ENCODE measurements around the gene CLSTN1. TPM values are rescaled to one million over a fixed set of nuclear protein-coding genes. Genes with fewer than 3 reads are reported as not detected.
A peak's percentile ranks its signal among the peaks of the same experiment; 100 is the strongest.

Gene CLSTN1
- total RNA-seq, 1 donor from 2014 or later, result 72.3 TPM

DNA sequence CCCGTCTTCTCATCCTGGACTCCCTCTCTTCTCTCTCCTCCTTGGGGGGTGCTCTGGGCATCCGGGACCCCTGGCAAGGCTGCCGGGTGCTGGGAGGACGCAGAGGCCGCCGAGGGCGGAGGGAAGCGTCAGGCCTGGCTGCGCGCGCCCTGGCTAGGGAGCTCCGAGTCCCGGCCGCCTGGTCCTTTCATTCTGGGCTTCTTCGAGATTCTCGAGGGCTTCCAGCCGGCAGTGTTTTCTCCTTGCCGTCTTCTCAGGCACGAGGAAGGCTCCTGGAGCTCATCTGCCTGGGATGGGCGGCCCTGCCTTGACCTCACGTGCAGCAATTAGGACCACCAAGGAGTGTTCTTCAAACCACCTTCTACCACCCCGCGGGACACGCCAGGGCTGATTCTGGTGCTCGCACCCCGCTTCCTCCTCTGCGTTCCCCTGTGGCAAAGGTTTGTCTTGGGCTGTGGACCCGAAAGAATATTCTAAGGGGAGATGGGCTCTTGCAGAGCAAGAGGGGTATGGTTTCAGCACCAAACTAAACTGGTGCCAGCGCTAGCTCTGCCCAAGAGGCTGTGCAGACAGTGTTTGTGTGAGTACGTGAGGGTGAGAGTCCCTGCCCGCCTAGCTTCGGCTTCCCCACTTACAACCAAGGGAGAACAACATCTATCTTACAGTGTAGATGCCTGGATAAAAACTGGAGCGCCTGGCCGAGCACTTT is 135.7 kb downstream of the CLSTN1 start:
- peak overlapping the region; percentile 31 for H3K27ac ChIP-seq
- no peak for DNase-seq
- ATAC-seq, result peak; percentile 35 to 40
- TF ChIP-seq, protein P1, sequence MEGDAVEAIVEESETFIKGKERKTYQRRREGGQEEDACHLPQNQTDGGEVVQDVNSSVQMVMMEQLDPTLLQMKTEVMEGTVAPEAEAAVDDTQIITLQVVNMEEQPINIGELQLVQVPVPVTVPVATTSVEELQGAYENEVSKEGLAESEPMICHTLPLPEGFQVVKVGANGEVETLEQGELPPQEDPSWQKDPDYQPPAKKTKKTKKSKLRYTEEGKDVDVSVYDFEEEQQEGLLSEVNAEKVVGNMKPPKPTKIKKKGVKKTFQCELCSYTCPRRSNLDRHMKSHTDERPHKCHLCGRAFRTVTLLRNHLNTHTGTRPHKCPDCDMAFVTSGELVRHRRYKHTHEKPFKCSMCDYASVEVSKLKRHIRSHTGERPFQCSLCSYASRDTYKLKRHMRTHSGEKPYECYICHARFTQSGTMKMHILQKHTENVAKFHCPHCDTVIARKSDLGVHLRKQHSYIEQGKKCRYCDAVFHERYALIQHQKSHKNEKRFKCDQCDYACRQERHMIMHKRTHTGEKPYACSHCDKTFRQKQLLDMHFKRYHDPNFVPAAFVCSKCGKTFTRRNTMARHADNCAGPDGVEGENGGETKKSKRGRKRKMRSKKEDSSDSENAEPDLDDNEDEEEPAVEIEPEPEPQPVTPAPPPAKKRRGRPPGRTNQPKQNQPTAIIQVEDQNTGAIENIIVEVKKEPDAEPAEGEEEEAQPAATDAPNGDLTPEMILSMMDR (IDR thresholded peaks at IDR 0.05), result no peak
- no peaks in the 10 kb centered on the region for H3K9me3 ChIP-seq
- H3K4me3 ChIP-seq, result peak overlapping the region; percentile 66
- peaks cover 39% of the 10 kb centered on the region for H3K4me1 ChIP-seq
- no peaks in the 10 kb centered on the region for H3K27me3 ChIP-seq (ENCODE audit: low read depth)
- intact Hi-C loops (cut with DNase I), result no loop called here
- peaks cover 8% of the 10 kb centered on the region for H3K36me3 ChIP-seq

DNA sequence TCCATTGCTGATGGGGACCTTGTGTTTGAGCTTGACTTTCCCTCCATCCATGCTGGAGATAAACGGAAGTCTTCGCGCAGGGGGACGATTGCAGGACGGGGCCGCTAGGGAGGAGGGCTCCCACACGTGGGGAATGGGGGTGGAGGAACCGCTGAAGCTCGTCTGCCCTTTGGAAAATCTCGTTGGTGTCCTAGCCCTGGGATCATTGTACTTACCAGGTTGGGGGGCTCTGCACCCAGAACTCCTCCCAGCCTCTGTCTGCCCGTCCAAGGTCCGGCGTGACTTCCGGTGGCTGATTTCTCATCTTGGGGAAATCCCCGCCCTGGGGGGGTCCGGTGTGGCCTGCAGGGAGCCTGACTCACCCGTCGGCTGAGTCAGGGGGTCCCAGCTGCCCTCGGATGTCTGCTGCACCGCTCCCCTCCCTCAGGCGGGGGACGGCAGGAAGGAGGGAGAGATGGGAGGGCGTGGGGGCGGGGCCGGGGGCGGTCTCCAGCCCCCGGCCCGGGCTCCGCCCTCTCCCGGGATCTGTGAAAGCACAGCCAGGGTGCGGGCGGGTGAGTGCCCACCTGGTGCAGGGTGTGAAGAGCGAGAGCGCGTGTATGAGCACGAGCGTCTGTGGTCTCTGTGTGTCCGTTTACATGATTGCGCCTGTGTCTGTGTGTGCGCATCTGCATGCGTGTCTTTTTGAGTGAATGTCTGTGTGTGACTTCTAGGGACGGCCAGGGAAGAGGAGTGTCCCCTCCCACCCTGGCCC is 136.5 kb downstream of the CLSTN1 start:
- intact Hi-C loops (cut with DNase I), result no loop called here
- ATAC-seq (peak; percentile 59 to 62), DNase-seq (peak; percentile 66)
- Histone ChIP-seq H3K4me3 (peak overlapping the region; percentile 66), H3K4me1 (peaks cover 39% of the 10 kb centered on the region), H3K36me3 (peaks cover under 1% of the 10 kb centered on the region), H3K27me3 (ENCODE audit: low read depth) (no peaks in the 10 kb centered on the region), H3K27ac (peak overlapping the region; percentile 31), H3K9me3 (no peaks in the 10 kb centered on the region)
- TF ChIP-seq, protein P1 (IDR thresholded peaks at IDR 0.05), result no peak

DNA sequence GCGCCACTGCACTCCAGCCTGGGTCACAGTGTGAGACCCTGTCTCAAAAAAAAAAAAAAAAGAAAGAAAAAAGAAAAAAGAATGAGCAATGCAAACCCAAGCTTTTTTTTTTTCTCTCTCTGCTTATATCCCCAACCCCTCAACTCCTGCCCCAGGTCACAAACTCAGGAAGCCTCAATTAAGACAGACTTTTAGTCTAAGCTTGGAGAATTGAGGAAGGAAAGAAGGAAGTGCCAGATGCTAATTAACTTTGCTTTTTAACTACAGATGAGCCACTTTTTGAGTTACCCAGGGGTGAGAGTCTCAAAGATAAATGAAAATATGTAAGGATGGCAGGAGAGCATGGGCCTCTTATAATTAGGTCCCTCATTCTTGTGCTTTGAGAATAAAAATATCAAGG is 139.0 kb downstream of the CLSTN1 start:
- DNase-seq (no peak), ATAC-seq (no peak)
- H3K27ac ChIP-seq, result no peak overlapping the region

DNA sequence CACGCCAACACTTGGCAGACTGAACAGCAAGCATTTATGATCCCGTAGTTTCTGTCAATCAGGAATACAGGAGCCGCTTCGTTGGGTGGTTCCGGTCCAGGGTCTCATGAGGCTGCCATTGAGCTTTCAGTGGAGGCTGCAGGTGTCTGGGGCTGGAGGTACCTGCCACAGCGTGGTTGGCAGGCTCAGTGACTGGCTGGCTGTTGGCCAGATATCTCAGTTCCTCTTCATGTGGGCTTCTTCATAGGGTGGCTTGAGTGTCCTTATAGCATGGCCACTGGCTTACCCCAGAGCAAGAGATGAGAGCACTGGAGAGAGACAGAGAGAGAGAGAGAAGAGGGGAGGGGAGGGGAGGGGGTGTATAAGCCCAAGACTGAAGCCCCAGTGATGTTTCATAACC is 142.9 kb downstream of the CLSTN1 start:
- TF ChIP-seq, protein P1 (IDR thresholded peaks at IDR 0.05), result no peak
- Histone ChIP-seq H3K9me3 (no peaks in the 10 kb centered on the region), H3K27me3 (ENCODE audit: low read depth) (no peaks in the 10 kb centered on the region), H3K36me3 (no peaks in the 10 kb centered on the region), H3K4me1 (no peaks in the 10 kb centered on the region), H3K4me3 (no peak overlapping the region), H3K27ac (no peak overlapping the region)
- intact Hi-C loops (cut with DNase I), result no loop called here
- DNase-seq, result no peak
- ATAC-seq, result no peak

More for the DNA sequence above, 139.0 kb downstream of the CLSTN1 start:
- intact Hi-C loops (cut with DNase I), result no loop called here
- Histone ChIP-seq H3K4me1 (peaks cover 25% of the 10 kb centered on the region), H3K9me3 (no peaks in the 10 kb centered on the region), H3K36me3 (no peaks in the 10 kb centered on the region), H3K4me3 (no peak overlapping the region), H3K27me3 (ENCODE audit: low read depth) (no peaks in the 10 kb centered on the region)
- TF ChIP-seq, protein P1 (IDR thresholded peaks at IDR 0.05), result no peak

DNA sequence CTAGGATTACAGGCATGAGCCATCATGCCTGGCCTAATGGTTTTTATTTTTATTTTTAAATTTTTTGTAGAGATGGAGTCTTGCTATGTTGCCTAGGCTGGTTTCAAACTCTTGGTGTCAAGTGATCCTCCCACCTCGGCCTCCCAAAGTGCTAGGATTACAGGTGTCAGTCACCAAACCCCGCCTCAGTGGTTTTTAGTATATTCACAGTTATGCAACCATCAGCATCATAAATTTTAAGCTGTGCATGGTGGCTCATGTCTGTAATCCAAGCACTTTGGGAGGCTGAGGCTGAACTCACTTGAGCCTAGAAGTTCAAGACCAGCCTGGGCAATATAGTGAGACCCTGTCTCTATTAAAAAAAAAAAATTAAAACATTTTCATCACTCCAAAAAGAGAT is 143.7 kb downstream of the CLSTN1 start:
- no peak for DNase-seq
- ATAC-seq, result no peak
- TF ChIP-seq, protein P1 (IDR thresholded peaks at IDR 0.05), result no peak
- no peaks in the 10 kb centered on the region for H3K9me3 ChIP-seq
- no peaks in the 10 kb centered on the region for H3K36me3 ChIP-seq
- no peaks in the 10 kb centered on the region for H3K4me1 ChIP-seq
- H3K4me3 ChIP-seq, result no peak overlapping the region
- intact Hi-C loops (cut with DNase I), result no loop called here
- H3K27ac ChIP-seq, result no peak overlapping the region
- no peaks in the 10 kb centered on the region for H3K27me3 ChIP-seq (ENCODE audit: low read depth)

Other genes with a start within 250 kb of the CLSTN1 start
- 8.2 TPM for gene TMEM201, start 235.1 kb downstream of the CLSTN1 start, total RNA-seq
- 28.3 TPM for gene PIK3CD, start 172.2 kb downstream of the CLSTN1 start, total RNA-seq
- 35.0 TPM for gene CTNNBIP1, start 86.3 kb upstream of the CLSTN1 start, total RNA-seq
- gene LZIC, start 119.4 kb upstream of the CLSTN1 start, total RNA-seq, result 23.3 TPM
- gene NMNAT1, start 119.5 kb upstream of the CLSTN1 start, total RNA-seq, result 9.2 TPM
- 8.5 TPM for gene RBP7, start 173.3 kb upstream of the CLSTN1 start, total RNA-seq
- gene UBE4B, start 209.0 kb upstream of the CLSTN1 start, total RNA-seq, result 39.1 TPM

All from lower lobe of right lung (tissue), 2 donors.